Kidney (tissue), 14 donors: ENCODE data around the gene WFDC1. TPM values are rescaled to one million over a fixed set of nuclear protein-coding genes. Genes with fewer than 3 reads are reported as not detected.

Source experiments
- DNase-seq, 5 donors: peaks; one replicate each; pipeline ENCODE4 v3.0.0-alpha.2; 2013 to 2020
- FAIRE-seq: peaks from 2 replicates; lab custom pipeline; 2012; peaks lifted over from hg19 to GRCh38; lab: Jason Lieb, UNC
- H3K27ac ChIP-seq, 2 donors: one replicate each; pipeline ENCODE4 v1.7.0; 2013; ENCODE audit warnings: low read depth in 2 of 2, low read length in 2 of 2, inconsistent platforms in 1 of 2
- H3K27me3 ChIP-seq: one replicate; pipeline ENCODE4 v1.7.1; 2013; ENCODE audit warnings: low read length, inconsistent platforms; ENCODE audit not compliant: control insufficient read depth, insufficient read depth
- H3K36me3 ChIP-seq, 3 donors: one replicate each; pipeline versions ENCODE4 v1.7.0 to v1.7.1; 2013; ENCODE audit warnings: low read length in 3 of 3, control low read depth in 1 of 3, inconsistent platforms in 1 of 3; ENCODE audit not compliant: insufficient read depth in 3 of 3, control insufficient read depth in 2 of 3
- H3K4me1 ChIP-seq, 3 donors: one replicate each; pipeline versions ENCODE4 v1.7.0 to v1.7.1; 2013; ENCODE audit warnings: low read length in 3 of 3, inconsistent platforms in 1 of 3, low read depth in 1 of 3; ENCODE audit not compliant: control insufficient read depth in 2 of 3, insufficient read depth in 2 of 3
- H3K4me3 ChIP-seq, 3 donors: one replicate each; pipeline versions ENCODE4 v1.7.0 to v1.8.1; 2013; ENCODE audit warnings: low read length in 3 of 3, control low read depth in 1 of 3, inconsistent platforms in 1 of 3
- H3K9ac ChIP-seq, 3 donors: one replicate each; pipeline versions ENCODE4 v1.7.0 to v1.7.1; 2013; ENCODE audit warnings: low read length in 3 of 3, control low read depth in 1 of 3, inconsistent platforms in 1 of 3
- H3K9me3 ChIP-seq, 3 donors: one replicate each; pipeline versions ENCODE4 v1.7.0 to v1.7.1; 2013; ENCODE audit warnings: low read length in 3 of 3, control low read depth in 1 of 3, inconsistent platforms in 1 of 3; ENCODE audit not compliant: control insufficient read depth in 2 of 3, insufficient read depth in 1 of 3
- CTCF ChIP-seq: IDR thresholded peaks from 3 replicates; pipeline ENCODE4 v1.5.1; 2012; ENCODE audit warnings: mild to moderate bottlenecking, moderate library complexity, borderline replicate concordance; ENCODE audit not compliant: insufficient read depth; ENCODE audit errors: extremely low read depth
- intact Hi-C: fragments of 100-400 bp; cut with DNase I; formaldehyde crosslinking; loops from one replicate; pipeline ENCODE4 v1.11.1; 2022
- polyA plus RNA-seq: library from polyadenylated mRNA; stranded (reverse); fragments of 350-450 nt; fragmentation: Illumina TruSeq; extraction: RNeasy Lipid Tissue Mini Kit (QIAGEN cat#74804); gene quantifications from one replicate; pipeline ENCODE4 v1.2.3, GENCODE V29; 2014; ENCODE audit warnings: low read depth, low replicate concordance; ENCODE audit not compliant: insufficient read depth
- total RNA-seq: library from RNA; stranded (reverse); fragmentation: NEBNext Ultra II Directional; extraction: Animal tissue kit (Norgen Biotek cat#: 25700); gene quantifications from one replicate; pipeline ENCODE4 v1.2.1, GENCODE V29; 2021
- donor health status: control.
- donor health status: control.
- donor health status: control.
- donor health status: control.
- donor health status: control.
- donor health status: DM: yes; HTN: yes; CAD: no.
- donor health status: Normal renal cell carcinoma (clear cell type).

WFDC1 gene
- total and polyA plus RNA-seq, 2 donors from 2014 or later, result 11.1 to 34.8 TPM

GRCh38 chr16:84262939-84263338, 31.7 kb upstream of the WFDC1 start:
- Histone ChIP-seq H3K27me3 (no peaks in the 10 kb centered on the region), H3K27ac (no peak overlapping the region), H3K36me3 (no peaks in the 10 kb centered on the region), H3K9ac (no peak overlapping the region), H3K4me3 (no peak overlapping the region), H3K4me1 (peaks cover 0 to 13% (median 4%) of the 10 kb centered on the region in 3 donors), H3K9me3 (no peaks in the 10 kb centered on the region)
- DNase-seq (peak in 1 of 5 donors; percentile 2), FAIRE-seq (no peak)
- intact Hi-C loops, result no loop called here
- TF ChIP-seq CTCF, result no peak

GRCh38 chr16:84266451-84266850, 28.2 kb upstream of the WFDC1 start:
- no peak overlapping the region for H3K27ac ChIP-seq
- TF ChIP-seq CTCF, result no peak
- FAIRE-seq (peak; percentile 46), DNase-seq (peak in 4 of 5 donors; percentile 74 to 86 (median 83))
- H3K4me1 ChIP-seq, result peaks cover 0 to 20% (median 8%) of the 10 kb centered on the region in 3 donors
- H3K4me3 ChIP-seq, result peak overlapping the region in 1 of 3 donors; percentile 15
- H3K9ac ChIP-seq, result no peak overlapping the region
- no peaks in the 10 kb centered on the region for H3K36me3 ChIP-seq
- intact Hi-C loops, result no loop called here
- H3K27me3 ChIP-seq, result no peaks in the 10 kb centered on the region
- no peaks in the 10 kb centered on the region for H3K9me3 ChIP-seq

GRCh38 chr16:84267380-84267779, 27.3 kb upstream of the WFDC1 start:
- TF ChIP-seq CTCF, result no peak
- Histone ChIP-seq H3K27me3 (no peaks in the 10 kb centered on the region), H3K4me1 (peaks cover 0 to 20% (median 8%) of the 10 kb centered on the region in 3 donors), H3K27ac (peak overlapping the region in 1 of 2 donors; percentile 2), H3K9me3 (no peaks in the 10 kb centered on the region), H3K36me3 (no peaks in the 10 kb centered on the region), H3K9ac (no peak overlapping the region), H3K4me3 (no peak overlapping the region)
- intact Hi-C loops, result no loop called here
- no peak for DNase-seq
- FAIRE-seq, result no peak
